Nephron progenitor cell (in vitro differentiated cells): ENCODE measurements around the gene WDFY2.

Experiments used
- DNase-seq: peaks from one replicate; pipeline ENCODE4 v3.0.0; 2021
- H3K27ac Mint-ChIP-seq: 2 replicates; pipeline ENCODE4 v1.8.0; 2021; ENCODE audit warnings: mild to moderate bottlenecking, moderate library complexity, mixed read lengths
- H3K27me3 Mint-ChIP-seq: 2 replicates; pipeline ENCODE4 v1.8.0; 2021; ENCODE audit warnings: mild to moderate bottlenecking, low read depth, mixed read lengths; ENCODE audit not compliant: poor library complexity
- H3K36me3 Mint-ChIP-seq: 2 replicates; pipeline ENCODE4 v1.8.0; 2021; ENCODE audit warnings: low read depth, mixed read lengths
- H3K4me1 Mint-ChIP-seq: 2 replicates; pipeline ENCODE4 v1.8.0; 2021; ENCODE audit warnings: mixed read lengths
- H3K4me3 Mint-ChIP-seq: 2 replicates; pipeline ENCODE4 v1.8.0; 2021; ENCODE audit warnings: mild to moderate bottlenecking, moderate library complexity, mixed read lengths
- H3K9me3 Mint-ChIP-seq: 2 replicates; pipeline ENCODE4 v1.8.0; 2021; ENCODE audit warnings: mild to moderate bottlenecking, moderate library complexity, mixed read lengths
- TF ChIP-seq, protein P1 (sequence below): fragments of 200-600 bp; sonication (generic); IDR thresholded peaks from 2 replicates; pipeline ENCODE4 v1.5.0; 2021; ENCODE audit warnings: antibody characterized with exemption

WDFY2 gene

DNA sequence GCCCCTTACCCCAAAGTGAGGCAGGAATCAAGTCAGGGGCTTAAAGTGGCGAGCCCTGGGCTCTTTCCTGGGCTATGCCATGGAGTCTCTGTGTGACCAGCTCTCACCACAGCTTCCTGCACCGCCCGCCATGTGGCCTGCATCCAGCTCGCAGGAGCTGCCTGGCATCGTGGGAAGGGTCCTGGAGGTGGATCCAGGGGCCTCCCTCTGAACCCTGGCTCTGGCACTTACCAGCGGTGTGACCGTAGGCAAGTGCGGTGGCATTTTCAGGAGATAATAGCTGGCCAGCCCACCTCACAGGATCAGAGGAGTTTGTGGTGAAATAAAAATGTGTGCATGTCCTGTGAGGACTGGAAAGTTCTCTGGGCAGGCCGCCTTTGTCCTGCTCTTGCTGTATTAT lies 193.7 kb downstream of the WDFY2 start:
- Mint-ChIP-seq H3K4me1 (peaks cover 12% of the 10 kb centered on the region), H3K9me3 (no peaks in the 10 kb centered on the region), H3K36me3 (no peaks in the 10 kb centered on the region), H3K27ac (no peak overlapping the region), H3K27me3 (peaks cover 3% of the 10 kb centered on the region), H3K4me3 (no peak overlapping the region)
- DNase-seq: no peak
- TF ChIP-seq, protein P1, sequence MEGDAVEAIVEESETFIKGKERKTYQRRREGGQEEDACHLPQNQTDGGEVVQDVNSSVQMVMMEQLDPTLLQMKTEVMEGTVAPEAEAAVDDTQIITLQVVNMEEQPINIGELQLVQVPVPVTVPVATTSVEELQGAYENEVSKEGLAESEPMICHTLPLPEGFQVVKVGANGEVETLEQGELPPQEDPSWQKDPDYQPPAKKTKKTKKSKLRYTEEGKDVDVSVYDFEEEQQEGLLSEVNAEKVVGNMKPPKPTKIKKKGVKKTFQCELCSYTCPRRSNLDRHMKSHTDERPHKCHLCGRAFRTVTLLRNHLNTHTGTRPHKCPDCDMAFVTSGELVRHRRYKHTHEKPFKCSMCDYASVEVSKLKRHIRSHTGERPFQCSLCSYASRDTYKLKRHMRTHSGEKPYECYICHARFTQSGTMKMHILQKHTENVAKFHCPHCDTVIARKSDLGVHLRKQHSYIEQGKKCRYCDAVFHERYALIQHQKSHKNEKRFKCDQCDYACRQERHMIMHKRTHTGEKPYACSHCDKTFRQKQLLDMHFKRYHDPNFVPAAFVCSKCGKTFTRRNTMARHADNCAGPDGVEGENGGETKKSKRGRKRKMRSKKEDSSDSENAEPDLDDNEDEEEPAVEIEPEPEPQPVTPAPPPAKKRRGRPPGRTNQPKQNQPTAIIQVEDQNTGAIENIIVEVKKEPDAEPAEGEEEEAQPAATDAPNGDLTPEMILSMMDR: no peak

DNA sequence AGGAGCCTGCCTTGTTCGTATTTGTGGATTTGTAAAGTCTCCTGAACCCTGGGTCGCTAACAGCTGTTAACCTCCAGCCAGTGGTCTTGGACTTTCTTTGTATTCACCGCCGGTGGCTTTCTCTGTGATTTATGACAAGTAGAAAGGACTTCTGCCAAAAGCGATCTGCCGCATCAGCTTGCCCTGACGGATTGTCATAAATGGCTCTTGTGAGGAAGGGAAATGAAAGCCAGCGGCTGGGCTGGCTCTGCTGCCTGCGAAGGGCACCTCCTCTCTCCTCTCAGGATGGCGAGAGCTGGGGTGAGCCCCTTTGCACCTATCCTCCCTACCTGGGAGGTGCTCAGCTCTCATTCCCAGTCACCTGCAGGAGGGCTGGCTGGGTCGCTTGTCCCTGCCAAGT lies 194.1 kb downstream of the WDFY2 start:
- Mint-ChIP-seq H3K27ac (no peak overlapping the region), H3K9me3 (no peaks in the 10 kb centered on the region), H3K4me1 (peaks cover 12% of the 10 kb centered on the region), H3K36me3 (no peaks in the 10 kb centered on the region), H3K27me3 (peaks cover 3% of the 10 kb centered on the region), H3K4me3 (no peak overlapping the region)
- TF ChIP-seq, protein P1: no peak
- DNase-seq: no peak

GRCh38 chr13:51780099-51780498 lies 195.8 kb downstream of the WDFY2 start:
- DNase-seq: no peak
- Mint-ChIP-seq H3K9me3 (no peaks in the 10 kb centered on the region), H3K27me3 (peaks cover 6% of the 10 kb centered on the region), H3K36me3 (no peaks in the 10 kb centered on the region), H3K4me1 (peaks cover 12% of the 10 kb centered on the region), H3K27ac (peak overlapping the region; percentile 30), H3K4me3 (no peak overlapping the region)
- TF ChIP-seq, protein P1: no peak

GRCh38 chr13:51781246-51782022 lies 197.2 kb downstream of the WDFY2 start:
- Mint-ChIP-seq H3K36me3 (no peaks in the 10 kb centered on the region), H3K4me3 (no peak overlapping the region), H3K27ac (no peak overlapping the region), H3K4me1 (peaks cover 16% of the 10 kb centered on the region), H3K27me3 (peaks cover 6% of the 10 kb centered on the region), H3K9me3 (no peaks in the 10 kb centered on the region)
- TF ChIP-seq, protein P1: peak; percentile 15
- no peak for DNase-seq

DNA sequence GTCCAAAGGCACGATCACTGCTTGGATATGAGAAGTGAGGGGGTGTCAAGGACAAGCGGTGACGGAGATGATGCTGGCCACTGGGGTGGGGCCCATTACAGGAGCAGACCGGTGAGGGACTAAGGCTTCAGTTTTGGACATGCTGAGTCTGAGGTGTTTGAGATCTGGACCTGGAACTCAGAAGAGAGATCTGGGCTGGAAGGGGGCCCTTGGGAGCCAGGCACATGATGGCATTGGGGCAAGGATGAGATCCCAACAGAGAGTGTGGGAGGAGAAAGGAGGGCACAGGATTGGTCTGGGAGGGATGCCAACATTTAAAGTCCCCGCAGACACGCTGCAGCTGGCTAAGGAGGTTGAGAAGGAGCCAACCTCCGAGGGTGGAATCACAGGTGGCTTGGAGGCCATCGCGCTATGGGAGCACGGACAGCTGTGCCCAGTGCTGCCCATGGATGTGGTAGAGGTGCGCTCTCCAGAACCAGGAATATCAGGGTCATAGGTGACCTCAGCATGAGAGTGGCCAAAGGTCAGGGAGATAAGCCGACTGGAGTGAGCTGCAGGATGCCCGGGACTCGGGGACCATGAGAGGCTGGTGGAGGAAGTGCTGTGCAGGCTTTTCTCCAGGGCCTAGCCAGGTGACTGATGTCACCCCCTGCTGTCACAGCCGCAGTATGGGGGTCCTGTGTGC lies 197.9 kb downstream of the WDFY2 start:
- H3K36me3 Mint-ChIP-seq: no peaks in the 10 kb centered on the region
- no peaks in the 10 kb centered on the region for H3K9me3 Mint-ChIP-seq
- DNase-seq: no peak
- no peak overlapping the region for H3K4me3 Mint-ChIP-seq
- no peak overlapping the region for H3K27ac Mint-ChIP-seq
- peaks cover 21% of the 10 kb centered on the region for H3K4me1 Mint-ChIP-seq
- TF ChIP-seq, protein P1: no peak
- H3K27me3 Mint-ChIP-seq: peaks cover 9% of the 10 kb centered on the region
